ENCODE results near the gene PRDM4. TPM values are rescaled to one million over a fixed set of nuclear protein-coding genes. Genes with fewer than 3 reads are reported as not detected.

PRDM4 gene, protein sequence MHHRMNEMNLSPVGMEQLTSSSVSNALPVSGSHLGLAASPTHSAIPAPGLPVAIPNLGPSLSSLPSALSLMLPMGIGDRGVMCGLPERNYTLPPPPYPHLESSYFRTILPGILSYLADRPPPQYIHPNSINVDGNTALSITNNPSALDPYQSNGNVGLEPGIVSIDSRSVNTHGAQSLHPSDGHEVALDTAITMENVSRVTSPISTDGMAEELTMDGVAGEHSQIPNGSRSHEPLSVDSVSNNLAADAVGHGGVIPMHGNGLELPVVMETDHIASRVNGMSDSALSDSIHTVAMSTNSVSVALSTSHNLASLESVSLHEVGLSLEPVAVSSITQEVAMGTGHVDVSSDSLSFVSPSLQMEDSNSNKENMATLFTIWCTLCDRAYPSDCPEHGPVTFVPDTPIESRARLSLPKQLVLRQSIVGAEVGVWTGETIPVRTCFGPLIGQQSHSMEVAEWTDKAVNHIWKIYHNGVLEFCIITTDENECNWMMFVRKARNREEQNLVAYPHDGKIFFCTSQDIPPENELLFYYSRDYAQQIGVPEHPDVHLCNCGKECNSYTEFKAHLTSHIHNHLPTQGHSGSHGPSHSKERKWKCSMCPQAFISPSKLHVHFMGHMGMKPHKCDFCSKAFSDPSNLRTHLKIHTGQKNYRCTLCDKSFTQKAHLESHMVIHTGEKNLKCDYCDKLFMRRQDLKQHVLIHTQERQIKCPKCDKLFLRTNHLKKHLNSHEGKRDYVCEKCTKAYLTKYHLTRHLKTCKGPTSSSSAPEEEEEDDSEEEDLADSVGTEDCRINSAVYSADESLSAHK
- total RNA-seq, result 33.4 and 36.8 TPM in 2 replicates
- 22.1 and 25.6 TPM in 2 replicates for polyA plus RNA-seq
- polyA plus RNA-seq (2011; cell fraction: cytosol; rRNA removed), result 26.4 and 27.6 TPM in 2 replicates
- 37.1 and 39.7 TPM in 2 replicates for polyA plus RNA-seq (2011; cell fraction: nucleus; rRNA removed)
- polyA plus RNA-seq (2012), result 31.1 and 37.0 TPM in 2 replicates
- polyA minus RNA-seq, result 31.4 and 44.6 TPM in 2 replicates
- 12.7 TPM for polyA minus RNA-seq (2011; cell fraction: cytosol; rRNA and poly(A)+ RNA removed)
- polyA minus RNA-seq (2011; cell fraction: nucleus; rRNA and poly(A)+ RNA removed), result 32.0 and 32.3 TPM in 2 replicates
- percentile 92 among the genes with signal in this experiment for Bru-seq, nascent RNA
- percentile 78 among the genes with signal in this experiment for BruChase-seq, experiment 1, labeled RNA remaining after a 6-hour chase
- BruChase-seq, experiment 2, labeled RNA remaining after a 2-hour chase, result percentile 89 among the genes with signal in this experiment
- long read RNA-seq, full-length matches to known transcripts, result 13 of 52 reads
- long read RNA-seq, partial matches to known transcripts, result 14 of 52 reads
- long read RNA-seq, other reads (novel, unspliced or antisense), result 25 of 52 reads

DNA sequence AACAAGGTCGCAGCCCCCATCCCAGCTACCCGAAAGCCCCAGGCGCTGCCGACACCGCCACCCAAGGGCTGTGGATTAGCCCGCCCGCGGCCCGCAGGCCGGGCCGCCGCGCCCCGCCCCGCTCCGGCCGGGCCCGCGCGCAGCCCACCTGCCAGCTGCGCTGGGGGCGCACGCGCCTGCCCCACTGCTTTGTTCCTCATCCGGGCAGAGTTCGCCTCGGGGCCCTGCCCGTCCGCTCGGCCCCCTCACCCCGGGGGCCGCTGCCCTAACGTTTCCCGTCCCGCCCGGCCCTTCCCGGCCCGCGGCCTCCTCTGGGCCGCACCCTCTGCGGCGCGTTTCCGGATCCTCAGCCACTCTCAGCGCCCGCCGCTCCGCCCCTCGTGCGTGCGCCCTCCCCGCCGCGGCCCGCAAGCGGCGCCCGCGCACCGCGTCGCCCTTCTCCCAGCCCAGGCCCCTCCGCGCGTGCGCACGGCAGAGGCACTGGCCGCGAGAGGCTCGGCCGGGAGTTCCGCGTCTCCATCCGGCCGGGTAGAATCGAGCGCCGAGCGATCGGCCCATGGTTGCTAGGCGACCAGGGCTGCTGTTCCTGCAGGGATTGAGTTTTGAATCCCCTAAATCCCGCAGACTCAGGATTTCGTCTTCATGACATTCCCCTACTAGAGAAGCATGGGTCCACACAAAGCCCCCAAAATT, at the start of gene PRDM4:
TSS of gene PRDM4 (minus strand) at position 329 of the 693 bp plus-strand sequence. CDS start 622 bp downstream, outside the sequence.
- Histone ChIP-seq H3K9ac (replicated peaks; ENCODE audit: extremely low read depth, insufficient read depth, low read length) (peak within 1 kb of the TSS; percentile 95), H3K4me3 (replicated peaks in 1 of 3; ENCODE audit: insufficient read depth in 1 of 3, low read depth in 1 of 3, low read length in 3 of 3) (peak within 1 kb of the TSS; percentile 52 to 88 (median 71)), H3K27me3 (ENCODE audit: control insufficient read depth in 2 of 2, insufficient read depth in 2 of 2, low read length in 2 of 2) (peaks cover 1 to 8% of the 10 kb centered on the region in 2 experiments), H3K36me3 (ENCODE audit: control insufficient read depth in 2 of 2, extremely low read depth in 1 of 2, insufficient read depth in 2 of 2, low read length in 2 of 2) (peaks cover 6 to 13% of the 10 kb centered on the region in 2 experiments), H3K4me1 (ENCODE audit: control insufficient read depth, extremely low read depth, insufficient read depth, low read length) (peaks cover 27% of the 10 kb centered on the region), H2AFZ (ENCODE audit: low read depth, low read length) (peak within 1 kb of the TSS; percentile 94), H4K20me1 (replicated peaks; ENCODE audit: control insufficient read depth, extremely low read depth, insufficient read depth, low read length) (no peaks in the 10 kb centered on the region), H3K79me2 (ENCODE audit: control insufficient read depth, insufficient read depth, low read length) (peaks cover 47% of the 10 kb centered on the region), H3K27ac (ENCODE audit: insufficient read depth, low read depth, low read length) (peak within 1 kb of the TSS; percentile 74), H3K9me3 (replicated peaks; ENCODE audit: control insufficient read depth, insufficient read depth, low read length) (no peaks in the 10 kb centered on the region), H3K4me2 (ENCODE audit: insufficient read depth, low read length) (peak within 1 kb of the TSS; percentile 95), H3K9me1 (replicated peaks; ENCODE audit: control insufficient read depth, extremely low read depth, insufficient read depth, low read length) (no peaks in the 10 kb centered on the region)
- peak; percentile 85 for FAIRE-seq
- DNase-seq (ENCODE audit: low read depth, low spot score), result peak; percentile 96
- intact Hi-C loops (cut with micrococcal nuclease) (loop anchor here (1.0 to 2.0 kb wide), 3 partner anchors 76 to 668 kb away; partner anchors contain the start of genes CRY1 and PWP1), dilution Hi-C loops (cut with MboI; ENCODE audit: extremely low pct_ligation_motif_present, low sequenced_read_pairs) (no loop called here)
- TF ChIP-seq, protein P1, sequence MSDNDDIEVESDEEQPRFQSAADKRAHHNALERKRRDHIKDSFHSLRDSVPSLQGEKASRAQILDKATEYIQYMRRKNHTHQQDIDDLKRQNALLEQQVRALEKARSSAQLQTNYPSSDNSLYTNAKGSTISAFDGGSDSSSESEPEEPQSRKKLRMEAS (IDR thresholded peaks at IDR 0.05; ENCODE audit: insufficient read depth, insufficient read length), result peak; percentile 26
- TF ChIP-seq JUN (IDR thresholded peaks at IDR 0.05; ENCODE audit: borderline replicate concordance, insufficient read depth, insufficient read length, low read depth), result no peak
- peak; percentile 95 for TF ChIP-seq POLR2AphosphoS5 (IDR thresholded peaks at IDR 0.05; ENCODE audit: insufficient read depth, low read depth, low read length)
- peak; percentile 85 for TF ChIP-seq POLR2A (IDR thresholded peaks at IDR 0.05; ENCODE audit: low read depth, low read length)
- TF ChIP-seq, protein P2, sequence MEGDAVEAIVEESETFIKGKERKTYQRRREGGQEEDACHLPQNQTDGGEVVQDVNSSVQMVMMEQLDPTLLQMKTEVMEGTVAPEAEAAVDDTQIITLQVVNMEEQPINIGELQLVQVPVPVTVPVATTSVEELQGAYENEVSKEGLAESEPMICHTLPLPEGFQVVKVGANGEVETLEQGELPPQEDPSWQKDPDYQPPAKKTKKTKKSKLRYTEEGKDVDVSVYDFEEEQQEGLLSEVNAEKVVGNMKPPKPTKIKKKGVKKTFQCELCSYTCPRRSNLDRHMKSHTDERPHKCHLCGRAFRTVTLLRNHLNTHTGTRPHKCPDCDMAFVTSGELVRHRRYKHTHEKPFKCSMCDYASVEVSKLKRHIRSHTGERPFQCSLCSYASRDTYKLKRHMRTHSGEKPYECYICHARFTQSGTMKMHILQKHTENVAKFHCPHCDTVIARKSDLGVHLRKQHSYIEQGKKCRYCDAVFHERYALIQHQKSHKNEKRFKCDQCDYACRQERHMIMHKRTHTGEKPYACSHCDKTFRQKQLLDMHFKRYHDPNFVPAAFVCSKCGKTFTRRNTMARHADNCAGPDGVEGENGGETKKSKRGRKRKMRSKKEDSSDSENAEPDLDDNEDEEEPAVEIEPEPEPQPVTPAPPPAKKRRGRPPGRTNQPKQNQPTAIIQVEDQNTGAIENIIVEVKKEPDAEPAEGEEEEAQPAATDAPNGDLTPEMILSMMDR (IDR thresholded peaks at IDR 0.05; ENCODE audit: extremely low read depth in 1 of 2, insufficient read depth in 1 of 2, low read depth in 1 of 2, low read length in 2 of 2), result peak in 1 of 2 donors; percentile 22
- no peak for TF ChIP-seq EZH2 (IDR thresholded peaks at IDR 0.05; ENCODE audit: borderline replicate concordance, low read depth, low read length, severe bottlenecking)
- no peak for TF ChIP-seq MYC (IDR thresholded peaks at IDR 0.05; ENCODE audit: low read depth, low read length)
- no peak for TF ChIP-seq GATA2 (IDR thresholded peaks at IDR 0.05; ENCODE audit: insufficient read depth, insufficient read length, low read depth, low read length)
- CTCF ChIA-PET, result interaction anchor here (0.6 to 1.0 kb wide), 3 partner anchors 85 to 124 kb away, joined by 3 to 5 read pairs (median 4); no protein-coding TSS in a partner anchor
- POLR2A ChIA-PET, result no interaction called here
- BruUV-seq (replicated peaks), result no TSS peak
